GM21390 (cell line): ENCODE measurements around the gene TPRG1.

Experiments
- ATAC-seq: cut with Tn5 transposase; IDR thresholded peaks from one replicate; pipeline ENCODE4 v1.9.1; 2021; ENCODE audit not compliant: unreplicated experiment

Gene TPRG1, protein sequence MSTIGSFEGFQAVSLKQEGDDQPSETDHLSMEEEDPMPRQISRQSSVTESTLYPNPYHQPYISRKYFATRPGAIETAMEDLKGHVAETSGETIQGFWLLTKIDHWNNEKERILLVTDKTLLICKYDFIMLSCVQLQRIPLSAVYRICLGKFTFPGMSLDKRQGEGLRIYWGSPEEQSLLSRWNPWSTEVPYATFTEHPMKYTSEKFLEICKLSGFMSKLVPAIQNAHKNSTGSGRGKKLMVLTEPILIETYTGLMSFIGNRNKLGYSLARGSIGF

DNA sequence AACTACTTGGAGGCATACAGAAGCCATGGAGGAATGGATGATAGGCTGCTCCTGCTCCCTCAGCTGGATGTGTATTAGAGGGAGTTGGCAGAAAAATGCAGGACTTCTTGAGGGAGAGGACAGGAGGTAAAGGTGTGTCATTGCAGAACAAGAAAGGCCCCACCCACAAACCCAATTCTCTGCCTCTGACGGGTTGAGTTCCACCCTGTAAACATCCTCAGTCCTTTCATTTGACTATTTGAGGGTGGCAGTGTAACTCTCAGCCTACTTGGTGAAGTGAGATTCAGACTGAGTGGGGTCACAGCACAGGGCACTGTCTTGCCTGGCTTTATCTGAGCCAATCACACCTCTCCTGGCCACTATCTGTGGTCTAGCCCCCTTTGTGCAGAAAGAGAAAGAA is at the start of gene TPRG1:
Gene TPRG1, plus strand, starts transcription at position 265 of the 400 bp plus-strand sequence. CDS start 35,414 bp downstream, outside the sequence.
- ATAC-seq, result no peak

DNA sequence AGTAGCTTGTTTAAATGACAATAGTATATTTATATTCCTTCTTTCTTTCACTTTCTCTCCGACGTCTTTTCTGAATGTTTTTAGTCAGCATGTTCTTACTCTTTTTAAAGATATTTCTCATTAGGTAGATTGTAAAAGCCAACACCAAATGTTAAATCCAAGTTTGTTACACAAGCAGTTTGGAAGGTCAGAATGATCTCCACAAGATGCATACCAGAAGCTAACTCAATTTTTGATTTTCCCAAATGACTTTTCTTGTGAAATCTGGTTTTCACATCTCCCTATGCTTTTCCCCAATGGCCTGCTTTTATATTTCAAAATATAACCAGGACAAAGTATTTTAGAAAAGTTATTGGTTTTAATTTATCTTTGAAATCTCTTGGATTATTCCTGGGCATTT is 49.7 kb upstream of the TPRG1 start:
- ATAC-seq, result no peak

DNA sequence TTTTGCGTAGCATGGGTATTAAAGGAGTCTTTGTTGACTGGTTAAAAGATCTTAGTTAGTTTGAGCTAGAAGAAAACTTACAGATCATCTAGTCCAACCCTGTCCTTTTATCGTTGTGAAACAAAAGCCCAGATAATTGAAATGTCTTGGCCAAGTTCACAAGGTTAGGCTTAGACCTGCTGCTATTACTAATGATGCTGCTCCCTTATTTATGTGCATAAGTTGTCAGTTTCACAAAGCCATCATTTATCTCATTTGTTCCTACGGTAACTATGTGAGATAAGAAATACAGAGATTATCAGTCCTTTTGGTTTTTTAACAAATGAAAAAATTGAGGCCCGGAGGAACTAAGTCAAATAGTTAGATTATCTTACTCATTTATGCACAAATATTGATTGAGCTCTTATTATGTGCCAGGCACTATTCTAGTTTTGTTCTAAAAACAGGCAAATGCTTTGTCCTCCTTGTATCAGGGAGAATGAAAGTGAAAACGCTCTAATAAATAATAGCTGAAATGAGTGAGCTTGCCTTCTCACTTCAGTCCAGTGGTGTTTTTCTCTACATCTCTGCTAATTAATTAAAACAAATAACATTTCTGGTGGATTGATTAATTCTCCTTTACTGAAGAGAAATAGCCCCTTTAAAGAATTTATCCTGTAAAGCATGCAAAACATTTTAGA is 49.1 kb upstream of the TPRG1 start:
- no peak for ATAC-seq

DNA sequence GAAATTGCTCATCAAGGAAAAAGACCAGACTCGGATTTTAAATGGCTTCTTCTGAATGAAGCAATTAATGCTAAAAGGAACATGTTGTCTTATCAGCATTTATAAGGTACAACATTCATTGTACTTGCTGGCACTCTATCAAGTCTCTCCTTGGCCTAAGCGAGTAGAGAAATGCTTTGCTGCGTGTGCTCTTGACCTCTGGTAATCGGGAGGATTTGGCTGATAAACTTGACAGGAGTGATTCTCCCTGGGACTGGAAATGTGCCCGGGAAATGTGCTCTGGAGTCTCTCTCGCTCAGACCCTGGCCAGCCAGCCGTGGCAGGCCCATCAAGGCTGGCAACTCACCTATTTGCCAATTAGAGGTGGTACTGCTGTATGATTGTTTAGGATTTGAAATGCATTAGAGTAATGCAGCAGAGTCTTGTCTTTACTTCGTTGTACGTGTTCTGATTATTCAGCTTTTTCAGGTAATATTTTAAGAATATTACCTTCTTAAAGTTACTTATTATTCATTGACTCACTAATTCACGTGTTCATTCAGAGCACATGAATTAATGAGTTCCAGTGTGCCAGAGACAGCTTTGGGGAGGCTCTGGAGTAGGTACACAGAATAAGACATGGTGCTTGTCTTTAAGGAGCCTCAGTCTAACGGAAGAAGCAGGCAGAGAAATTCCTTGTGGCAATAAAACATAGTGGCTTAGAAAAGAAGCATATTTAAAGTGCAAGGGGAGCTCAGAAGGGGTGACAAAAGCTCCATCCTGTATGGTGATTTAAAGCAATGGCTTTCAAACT is 48.0 kb upstream of the TPRG1 start:
- ATAC-seq, result no peak

DNA sequence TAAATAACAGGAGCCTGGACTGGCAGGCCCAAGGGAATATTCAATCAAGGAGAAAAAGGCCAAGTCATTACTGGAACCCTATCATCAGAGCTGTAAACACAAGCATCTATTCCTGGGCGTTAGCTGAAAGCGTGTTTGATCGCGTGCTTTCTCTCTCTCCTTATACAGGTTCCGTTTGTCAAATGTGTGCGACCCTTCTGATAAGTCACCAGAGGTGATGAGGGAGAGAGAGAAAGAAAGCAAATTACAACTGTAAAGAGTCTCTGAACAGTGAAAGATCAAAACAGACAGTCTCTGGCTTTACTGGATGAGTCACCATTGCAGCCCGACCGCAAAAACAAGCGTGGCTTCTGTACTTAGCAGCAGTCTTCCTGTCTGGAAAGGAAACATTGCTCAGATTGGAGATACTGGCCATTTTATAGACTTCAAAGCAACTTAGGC is 39.5 kb upstream of the TPRG1 start:
- peak; percentile 90 for ATAC-seq

DNA sequence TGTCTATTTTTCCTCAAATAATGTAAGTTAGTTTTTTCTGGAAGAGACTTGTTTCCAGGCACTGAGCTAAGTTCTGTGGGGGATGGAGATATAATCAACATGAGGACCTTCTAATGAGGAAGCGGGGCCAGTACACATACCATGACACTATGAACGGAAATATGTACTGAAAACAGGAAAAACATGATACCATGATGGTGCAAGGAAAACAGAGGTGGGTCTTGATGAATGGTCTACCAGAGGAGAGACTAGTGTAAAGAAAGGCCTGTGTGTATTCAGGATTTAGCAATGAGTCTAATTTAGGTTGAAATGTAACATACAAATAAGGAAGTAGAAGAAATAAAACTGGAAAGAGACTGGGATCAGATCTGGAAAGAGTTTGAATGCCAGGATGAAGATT is 38.9 kb upstream of the TPRG1 start:
- no peak for ATAC-seq

DNA sequence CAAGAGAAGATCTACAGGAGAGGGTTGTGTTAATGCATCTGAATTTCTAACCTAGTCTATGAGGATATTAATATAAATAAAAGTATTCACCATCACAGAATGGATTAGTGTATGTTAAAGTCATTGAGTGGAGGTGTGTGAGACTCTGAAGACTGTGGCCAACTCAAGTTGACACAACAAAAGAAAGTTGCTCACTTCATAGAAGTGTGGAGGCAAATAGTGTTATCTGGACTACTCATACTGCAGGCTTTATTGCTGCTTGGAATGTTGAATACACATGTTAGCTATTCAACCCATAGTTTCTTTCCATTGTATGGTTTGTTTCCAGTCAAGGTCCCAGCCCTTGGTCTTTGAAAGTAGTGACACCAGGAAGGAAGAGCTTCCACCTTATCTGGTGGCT is 38.0 kb upstream of the TPRG1 start:
- ATAC-seq, result no peak

DNA sequence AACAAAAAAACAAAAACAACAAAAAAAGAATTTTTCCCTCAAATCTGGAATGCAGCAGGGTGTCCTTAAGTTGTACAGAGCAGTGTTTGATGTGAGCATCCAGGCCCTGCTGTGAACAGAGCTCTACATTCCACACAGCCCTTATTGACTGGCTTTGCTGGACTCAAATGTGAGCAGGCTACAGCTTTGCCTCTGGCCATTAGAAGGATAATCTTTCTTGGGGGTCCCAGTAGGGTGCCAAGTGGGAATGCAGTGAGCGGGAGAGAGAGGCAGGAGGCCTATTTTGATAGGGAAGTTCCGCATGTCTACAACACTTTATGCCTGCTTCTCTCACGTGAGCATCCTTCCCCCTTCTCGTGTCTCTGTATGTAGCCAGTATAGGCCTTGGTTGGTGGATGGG is 34.4 kb upstream of the TPRG1 start:
- ATAC-seq, result no peak

DNA sequence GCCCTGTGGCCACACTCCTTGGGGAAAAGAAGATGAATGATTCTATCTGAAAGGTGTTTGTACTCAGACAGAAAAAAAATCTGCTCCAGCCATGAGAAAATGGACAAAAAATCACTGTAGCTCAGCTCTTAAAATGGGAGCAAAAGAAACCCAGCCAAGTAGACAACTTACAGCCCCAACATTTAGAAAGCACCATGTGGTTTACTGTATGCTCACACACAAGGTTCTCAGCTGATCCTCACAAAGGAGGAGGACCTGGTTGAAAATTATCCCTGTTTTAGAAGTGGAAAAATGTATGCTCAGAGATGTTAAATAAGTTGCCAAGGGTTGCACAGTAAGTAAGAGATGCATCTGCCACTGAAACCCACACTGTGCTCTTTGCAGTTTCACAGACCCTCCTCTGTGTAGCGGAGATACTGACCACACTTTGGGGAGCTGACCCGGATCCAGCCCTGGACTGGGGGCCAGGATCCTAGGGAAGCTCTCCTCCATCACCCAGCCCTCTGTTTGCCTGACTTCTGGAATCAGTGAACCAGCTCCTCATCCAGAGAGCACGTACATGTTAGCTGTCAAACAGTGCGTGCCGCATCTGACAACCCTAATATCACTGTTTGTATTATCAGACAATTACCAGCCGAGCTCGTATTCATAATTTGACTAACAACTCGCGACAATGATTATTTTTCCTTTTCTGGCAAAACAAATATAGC is 32.7 kb upstream of the TPRG1 start:
- ATAC-seq, result no peak

DNA sequence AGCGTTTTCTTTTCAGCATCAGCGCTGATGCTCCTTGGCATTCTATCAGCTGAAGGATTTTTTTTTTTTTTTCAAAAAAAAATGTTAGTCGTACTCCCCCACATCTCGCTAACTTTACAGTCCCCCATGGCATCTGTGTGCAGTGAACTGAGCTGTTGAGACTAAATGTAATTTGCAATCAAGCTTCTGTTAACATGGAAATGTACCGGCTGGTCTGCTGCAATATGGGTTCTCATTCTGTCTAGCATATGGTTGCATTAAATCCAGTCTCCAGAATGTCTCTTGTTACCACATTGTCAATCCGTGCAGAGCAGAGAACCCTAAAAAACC is 32.2 kb upstream of the TPRG1 start:
- no peak for ATAC-seq

DNA sequence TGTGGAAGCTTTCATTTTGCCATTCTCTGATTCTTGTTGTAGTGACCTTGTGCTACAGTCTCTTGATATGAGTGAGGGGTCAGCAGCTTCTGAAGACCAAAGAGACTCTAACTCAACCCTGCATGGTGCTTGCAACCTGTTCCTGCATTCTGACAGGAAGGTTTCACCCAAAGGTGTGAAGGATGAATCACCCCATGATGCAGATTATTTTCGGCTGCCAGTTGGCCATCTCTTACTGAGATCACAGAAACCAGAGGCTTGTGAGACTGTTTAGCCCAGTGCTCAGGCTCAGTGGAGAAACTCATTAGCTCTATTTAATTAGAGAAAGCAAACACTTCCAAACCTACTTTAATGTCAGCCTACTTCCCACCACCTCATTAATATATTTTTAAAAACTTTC is 29.2 kb upstream of the TPRG1 start:
- no peak for ATAC-seq

DNA sequence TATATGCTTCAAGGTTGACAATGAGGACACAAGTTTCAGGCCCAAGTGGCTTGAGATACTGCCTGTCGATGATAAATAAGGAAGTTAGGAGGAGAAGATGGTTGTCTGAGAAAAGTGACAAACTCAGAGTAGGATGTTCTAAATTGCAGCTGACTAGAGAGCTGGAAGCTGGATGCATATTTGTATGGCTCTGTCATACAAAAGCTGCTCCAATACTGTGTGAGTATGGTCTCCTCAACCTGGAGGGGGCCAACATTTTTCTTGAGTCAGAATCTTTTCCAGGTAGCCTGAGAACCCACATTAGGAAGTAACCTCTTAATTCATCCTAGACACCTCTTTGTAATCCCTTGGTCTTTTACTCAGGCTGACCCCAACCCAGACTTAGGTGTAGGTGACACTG is 28.4 kb upstream of the TPRG1 start:
- no peak for ATAC-seq

DNA sequence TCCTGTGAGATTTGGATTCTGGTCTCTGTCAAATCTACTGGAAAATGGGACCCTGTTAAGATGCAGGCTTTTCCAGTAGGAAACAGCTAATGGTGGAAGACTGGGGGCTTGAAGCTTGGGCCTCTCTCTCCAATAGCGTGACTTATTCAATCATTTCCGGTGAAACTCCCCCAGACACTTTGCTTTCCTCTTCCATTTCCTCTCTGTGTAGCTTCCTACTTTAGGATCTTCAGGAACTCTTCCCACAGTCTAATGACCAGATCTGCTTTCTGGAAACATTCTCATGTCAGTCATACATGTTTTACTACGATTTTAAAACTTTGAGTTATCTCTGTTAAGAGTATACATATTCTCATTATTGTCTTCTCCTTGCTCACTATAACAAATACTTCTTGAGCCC is 28.0 kb upstream of the TPRG1 start:
- ATAC-seq, result no peak

DNA sequence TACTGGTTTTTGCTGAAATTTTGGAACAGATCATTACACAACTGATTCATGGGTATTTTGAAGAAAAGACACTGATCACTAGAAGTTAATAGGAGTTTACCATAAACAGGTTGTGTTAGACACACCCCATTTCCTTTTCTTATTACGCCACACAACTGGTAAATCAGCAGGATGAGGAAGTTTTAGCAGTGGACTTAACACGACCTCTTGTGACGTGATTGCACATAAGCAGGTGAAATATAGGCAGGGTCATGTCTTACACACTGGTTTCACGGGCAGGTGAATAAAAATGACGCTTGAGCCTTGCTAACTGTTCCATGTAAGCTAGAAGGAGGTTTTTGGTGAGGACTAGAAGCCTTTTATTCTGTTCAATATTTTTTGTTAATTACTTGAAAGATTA is 27.1 kb upstream of the TPRG1 start:
- ATAC-seq, result no peak

DNA sequence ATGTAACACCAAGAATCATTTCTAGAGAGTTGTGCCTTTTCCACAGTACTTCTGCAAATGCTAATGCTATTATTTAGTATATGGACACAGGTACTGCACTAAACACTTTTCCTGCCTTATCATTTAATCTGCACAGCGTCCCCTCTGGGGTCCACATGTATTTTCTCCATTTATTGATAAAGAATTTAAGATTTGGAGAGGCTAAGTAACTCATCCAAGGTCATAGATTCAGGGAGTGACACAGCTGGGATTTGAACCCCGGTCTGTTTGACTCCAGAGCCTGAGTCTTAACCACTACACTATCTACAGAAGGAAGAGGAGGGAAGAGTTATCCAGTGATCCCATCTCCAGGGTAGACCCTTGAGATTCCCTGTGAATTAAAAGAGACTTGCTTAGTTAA is 24.9 kb upstream of the TPRG1 start:
- ATAC-seq, result no peak

DNA sequence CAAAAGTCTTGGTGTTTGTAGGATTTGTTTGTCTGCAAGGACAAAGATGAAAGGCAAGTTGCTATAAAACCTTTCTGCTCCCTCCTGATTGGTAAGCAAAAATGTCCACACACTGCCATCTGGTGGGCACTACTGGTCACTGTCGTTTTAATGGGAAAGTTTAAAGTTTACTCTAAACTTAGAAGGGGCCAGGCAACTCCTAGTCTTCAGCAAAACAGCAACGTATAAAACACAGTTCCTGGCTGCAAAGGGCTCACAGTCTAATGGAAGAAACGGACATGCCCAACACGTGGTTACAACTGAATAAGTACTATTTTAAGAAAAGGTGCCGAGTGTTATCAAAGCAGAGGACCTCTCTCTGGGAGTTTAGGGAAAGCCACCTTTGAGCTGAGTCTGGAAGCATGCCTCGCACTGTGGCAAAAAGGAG is 23.7 kb upstream of the TPRG1 start:
- peak; percentile 95 for ATAC-seq

DNA sequence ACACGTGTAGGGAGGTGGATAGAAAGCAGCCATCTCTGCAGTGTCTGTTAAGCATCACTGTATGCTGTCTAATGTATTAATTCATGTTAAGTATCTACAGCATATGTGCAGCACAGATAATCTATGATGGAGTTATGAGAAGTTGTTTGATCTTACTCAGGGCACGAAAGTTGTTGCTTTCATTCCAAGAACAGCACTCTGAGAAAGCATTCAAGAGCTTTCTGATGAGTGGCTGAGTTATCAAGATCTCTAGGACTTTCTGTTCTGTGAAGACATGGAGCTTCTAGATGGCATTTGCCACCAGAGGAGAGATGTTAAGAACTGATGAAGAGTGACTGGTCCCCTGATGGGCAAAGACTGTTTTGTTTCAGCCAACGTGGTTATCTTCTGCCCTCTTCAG is 22.6 kb upstream of the TPRG1 start:
- ATAC-seq, result no peak

DNA sequence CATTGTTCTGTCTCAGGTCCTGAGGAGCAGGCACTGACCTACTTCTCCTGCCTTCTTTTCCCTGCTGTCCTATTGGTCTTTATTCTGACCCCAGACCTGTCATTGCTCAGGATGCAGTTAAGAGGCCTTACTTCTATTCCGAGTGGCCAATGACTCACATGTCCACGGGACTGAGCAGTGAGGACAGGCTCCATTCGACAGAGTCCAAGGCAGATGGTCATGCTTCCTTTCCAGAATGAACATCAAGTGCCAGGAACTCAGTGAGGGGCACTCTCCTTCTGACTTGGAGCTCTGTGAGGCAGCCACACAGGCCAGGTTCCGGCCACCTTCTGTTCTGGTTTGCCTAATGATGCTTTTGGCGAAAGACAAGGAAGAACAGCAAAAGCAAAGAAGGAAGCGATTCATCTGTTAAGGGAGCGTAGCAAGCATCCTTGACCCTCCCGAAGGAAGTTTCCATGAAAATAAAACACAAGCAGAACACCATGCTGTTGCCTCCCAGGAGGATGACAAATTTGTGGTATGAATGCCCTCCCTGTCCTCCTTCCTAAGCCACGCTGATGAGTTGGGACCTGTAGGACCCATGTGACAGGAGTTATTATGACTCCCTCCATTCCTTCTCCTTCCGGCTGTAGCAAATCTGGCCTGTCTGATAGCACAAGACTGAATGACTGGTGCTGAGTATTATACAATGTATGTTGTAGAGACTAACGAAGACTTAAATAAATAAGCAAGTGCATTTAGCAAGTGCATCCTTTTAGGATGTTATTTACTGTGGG is 14.4 kb upstream of the TPRG1 start:
- no peak for ATAC-seq

DNA sequence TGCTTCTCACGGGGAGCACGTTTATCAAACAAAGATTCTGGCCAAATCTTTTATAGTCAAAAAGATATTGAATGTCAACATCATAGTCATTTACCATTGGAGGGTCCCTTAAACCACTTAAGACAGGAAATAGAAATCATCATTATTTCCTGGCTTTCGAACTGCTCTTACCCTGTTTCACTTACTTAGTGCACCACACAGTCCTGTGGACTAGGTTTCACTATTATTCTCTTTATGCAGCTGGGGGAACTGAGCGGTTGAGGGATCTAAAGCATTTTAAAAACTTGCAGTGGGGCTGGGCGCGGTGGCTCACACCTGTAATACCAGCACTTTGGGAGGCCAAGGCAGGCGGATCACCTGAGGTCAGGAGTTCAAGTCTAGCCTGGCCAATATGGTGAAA is 13.7 kb upstream of the TPRG1 start:
- ATAC-seq, result no peak

DNA sequence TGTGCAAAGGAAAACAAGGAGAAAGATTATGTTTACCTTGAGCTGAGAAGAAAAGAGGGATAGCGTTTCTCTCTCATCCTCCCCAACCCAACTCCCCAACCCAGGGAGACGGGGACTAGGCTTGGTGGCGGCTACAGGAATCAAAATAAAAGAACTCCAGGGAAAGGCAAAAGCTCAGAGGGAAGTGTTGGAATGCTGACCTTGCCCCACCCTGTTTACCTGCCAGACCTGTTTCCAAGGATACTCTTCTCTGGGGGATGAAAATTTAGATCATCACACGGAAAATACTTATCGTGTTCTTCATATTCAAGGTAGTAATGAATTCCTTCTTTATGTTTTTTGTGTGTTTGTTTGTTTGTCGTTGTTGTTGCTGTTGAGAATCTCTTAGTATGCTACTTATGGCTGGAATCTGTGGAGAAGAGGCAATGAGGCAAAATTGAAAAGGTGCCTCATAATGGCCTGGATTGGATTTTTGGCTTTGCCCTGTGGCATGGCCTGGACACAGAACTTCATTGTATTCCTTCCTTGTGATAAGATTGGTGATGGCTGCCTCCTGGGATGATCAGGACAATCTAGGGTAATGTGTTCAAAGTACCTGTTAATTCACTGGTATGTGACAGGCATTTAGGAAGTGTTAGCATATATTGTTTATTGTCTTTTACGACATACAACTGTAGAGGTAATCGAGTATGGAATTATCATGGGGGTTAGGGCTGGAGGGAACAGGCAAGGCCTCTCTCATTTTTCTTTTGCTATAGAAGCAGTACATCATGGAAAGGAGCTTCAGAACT is 11.1 kb upstream of the TPRG1 start:
- no peak for ATAC-seq
